ENCODE results near the gene MAP1LC3A.

MAP1LC3A gene

GRCh38 chr20:34575756-34576155 lies 17.2 kb downstream of the MAP1LC3A start:
- no peak for DNase-seq (ENCODE audit: low read depth in 2 of 2)

GRCh38 chr20:34577061-34577460 lies 18.5 kb downstream of the MAP1LC3A start:
- no peak for DNase-seq (ENCODE audit: low read depth in 2 of 2)

- DNase-seq (ENCODE audit: low read depth in 2 of 2): no peak
Measured at GRCh38 chr20:34578025-34578424, 19.5 kb downstream of the MAP1LC3A start.

- no peak for DNase-seq (ENCODE audit: low read depth in 2 of 2)
Measured at GRCh38 chr20:34578521-34578920, 20.0 kb downstream of the MAP1LC3A start.

- DNase-seq (ENCODE audit: low read depth in 2 of 2): no peak
Measured at GRCh38 chr20:34579191-34579978, 20.9 kb downstream of the MAP1LC3A start.

GRCh38 chr20:34579979-34580940 lies 21.7 kb downstream of the MAP1LC3A start:
- DNase-seq (ENCODE audit: low read depth in 2 of 2): no peak

GRCh38 chr20:34581341-34582184 lies 23.0 kb downstream of the MAP1LC3A start:
- DNase-seq (ENCODE audit: low read depth in 2 of 2): no peak

- DNase-seq (ENCODE audit: low read depth in 2 of 2): no peak
Measured at GRCh38 chr20:34582221-34582620, 23.7 kb downstream of the MAP1LC3A start.

- no peak for DNase-seq (ENCODE audit: low read depth in 2 of 2)
Measured at GRCh38 chr20:34582911-34583310, 24.4 kb downstream of the MAP1LC3A start.

GRCh38 chr20:34583544-34583943 lies 25.0 kb downstream of the MAP1LC3A start:
- DNase-seq (ENCODE audit: low read depth in 2 of 2): no peak

- no peak for DNase-seq (ENCODE audit: low read depth in 2 of 2)
Measured at GRCh38 chr20:34585019-34585418, 26.5 kb downstream of the MAP1LC3A start.

GRCh38 chr20:34586488-34587163 lies 28.1 kb downstream of the MAP1LC3A start:
- no peak for DNase-seq (ENCODE audit: low read depth in 2 of 2)

- no peak for DNase-seq (ENCODE audit: low read depth in 2 of 2)
Measured at GRCh38 chr20:34595377-34596184, 37.1 kb downstream of the MAP1LC3A start.

GRCh38 chr20:34600892-34601653 lies 42.6 kb downstream of the MAP1LC3A start:
- no peak for DNase-seq (ENCODE audit: low read depth in 2 of 2)

GRCh38 chr20:34604980-34605788 lies 46.7 kb downstream of the MAP1LC3A start:
- no peak for DNase-seq (ENCODE audit: low read depth in 2 of 2)

- DNase-seq (ENCODE audit: low read depth in 2 of 2): no peak
Measured at GRCh38 chr20:34607066-34607465, 48.5 kb downstream of the MAP1LC3A start.
